Adrenal gland (tissue), 19 donors: ENCODE results near the gene FAM149B1. TPM values are rescaled to one million over a fixed set of nuclear protein-coding genes. Genes with fewer than 3 reads are reported as not detected.

Source experiments
- DNase-seq, 7 donors: peaks; one replicate each; pipeline ENCODE4 v3.0.0-alpha.2; 2019 to 2020
- H3K27ac ChIP-seq, 5 donors: fragments of 200-600 bp; sonication (generic) in 4 of 5; 1 replicate in 3 of 5; 2 replicates in 2 of 5; pipeline versions ENCODE4 v1.5.1 to v1.8.0; 2016 to 2020; ENCODE audit warnings: mild to moderate bottlenecking in 1 of 5
- H3K27me3 ChIP-seq: fragments of 200-600 bp; 2 replicates; pipeline ENCODE4 v1.8.0; 2021
- H3K36me3 ChIP-seq, 2 donors: fragments of 200-600 bp; replicated peaks in 1 of 2; 1 replicate in 1 of 2; 2 replicates in 1 of 2; pipeline versions ENCODE4 v1.5.1 to v1.8.0; 2018 to 2022
- H3K4me1 ChIP-seq, 2 donors: fragments of 200-600 bp; replicated peaks in 1 of 2; 1 replicate in 1 of 2; 2 replicates in 1 of 2; pipeline versions ENCODE4 v1.5.1 to v1.8.0; 2018 to 2021
- H3K4me3 ChIP-seq, 4 donors: fragments of 200-600 bp; sonication (generic) in 3 of 4; one replicate each; pipeline ENCODE4 v1.5.1; 2016 to 2018
- H3K9me3 ChIP-seq, 3 donors: fragments of 200-600 bp; sonication (generic) in 1 of 3; replicated peaks in 1 of 3; 1 replicate in 2 of 3; 2 replicates in 1 of 3; pipeline versions ENCODE4 v1.5.1 to v1.8.0; 2016 to 2021
- POLR2A ChIP-seq, 2 donors: fragments of 450-650 bp; IDR thresholded peaks; one replicate each; pipeline ENCODE4 v1.6.1; 2017; ENCODE audit warnings: antibody characterized with exemption in 2 of 2, mild to moderate bottlenecking in 2 of 2, moderate library complexity in 1 of 2
- WGBS, 4 donors: extraction: QIAGEN DNeasy Blood & Tissue Kit in 2 of 4; methylation state at CpG; one replicate each; pipeline versions ENCODE4 v1.1.5 to v1.1.7; 2013 to 2017; 5-methylcytosine and 5-hydroxymethylcytosine counted together
- intact Hi-C, 2 donors: fragments of 100-400 bp; cut with DNase I; formaldehyde crosslinking; loops; one replicate each; pipeline versions ENCODE4 v1.14.1 to v1.15.0; 2022 to 2023
- long read RNA-seq, 10 donors: library from polyadenylated mRNA in 3 of 10; unstranded in 2 of 10; stranded (forward) in 1 of 10; transcript quantifications; one replicate each; pipeline ENCODE4 v2.0.0 and lab custom pipeline, GENCODE V29; 2021 to 2026
- polyA plus RNA-seq, 3 donors: library from polyadenylated mRNA; stranded (reverse); fragments of 200-250 nt in 2 of 3; fragments of 350-450 nt in 1 of 3; fragmentation: Illumina TruSeq in 1 of 3; extraction: RNeasy Lipid Tissue Mini Kit (QIAGEN cat#74804) in 1 of 3; gene quantifications; one replicate each; pipeline ENCODE4 v1.2.3, GENCODE V29; 2013 to 2014
- total RNA-seq, 9 donors: library from RNA; depleted of rRNA in 4 of 9; stranded (reverse); fragments of >200 nt in 4 of 9; fragments of 120-200 nt in 1 of 9; fragmentation: NEBNext Ultra II Directional in 1 of 9; extraction: Animal tissue kit (Norgen Biotek cat#: 25700) in 1 of 9; gene quantifications; one replicate each; pipeline versions ENCODE4 v1.1.0 to v1.2.4, GENCODE V29; 2013 to 2023
- TF ChIP-seq, protein P1 (sequence below), 6 experiments: fragments of 450-650 bp in 4 of 6; fragments of 200-600 bp in 2 of 6; sonication (generic) in 1 of 6; IDR thresholded peaks; 1 replicate in 5 of 6; 2 replicates in 1 of 6; pipeline versions ENCODE4 v1.5.1 to v1.8.0; 2016 to 2021; ENCODE audit warnings: antibody characterized with exemption in 6 of 6, mild to moderate bottlenecking in 2 of 6, moderate library complexity in 1 of 6
- donor health status: healthy with polysubstance abuse.
- donor health status: Bipolar disorder and iron deficiency.
- donor health status: DM: yes; HTN: yes; CAD: no.
- donor health status: DM: no; HTN: no; CAD: no.
- donor health status: DM: no; HTN: no; CAD: no.
- donor health status: DM: yes; HTN: yes; CAD: no.

The FAM149B1 gene
- total RNA-seq (10 to 100 TPM; 10.9 to 36.7 (median 19.4) TPM), polyA plus RNA-seq (10 to 100 TPM; 23.2 to 33.8 (median 31.7) TPM)
- long read RNA-seq, donor 1, partial matches to known transcripts: 0 of 2 reads
- long read RNA-seq, donor 1, other reads (novel, unspliced or antisense): 0 of 2 reads
- long read RNA-seq, donor 2, partial matches to known transcripts: 0 of 2 reads
- long read RNA-seq, donor 2, other reads (novel, unspliced or antisense): 0 of 2 reads
- long read RNA-seq, donor 3, partial matches to known transcripts: 0 of 1 reads
- long read RNA-seq, donor 3, other reads (novel, unspliced or antisense): 0 of 1 reads
- long read RNA-seq, donor 4, partial matches to known transcripts: 1 of 1 reads
- long read RNA-seq, donor 4, other reads (novel, unspliced or antisense): 0 of 1 reads
- long read RNA-seq, donor 5, partial matches to known transcripts: 3 of 9 reads
- long read RNA-seq, donor 5, other reads (novel, unspliced or antisense): 6 of 9 reads
- long read RNA-seq, donor 6: 0 reads
- long read RNA-seq, donor 7, partial matches to known transcripts: 33 of 39 reads
- long read RNA-seq, donor 7, other reads (novel, unspliced or antisense): 0 of 39 reads
- long read RNA-seq, donor 8, full-length matches to known transcripts: 5 of 66 reads
- long read RNA-seq, donor 8, partial matches to known transcripts: 33 of 66 reads
- long read RNA-seq, donor 8, other reads (novel, unspliced or antisense): 28 of 66 reads
- long read RNA-seq, donor 9, partial matches to known transcripts: 96 of 189 reads
- long read RNA-seq, donor 9, other reads (novel, unspliced or antisense): 92 of 189 reads
- long read RNA-seq, donor 10, partial matches to known transcripts: 14 of 14 reads
- long read RNA-seq, donor 10, other reads (novel, unspliced or antisense): 0 of 14 reads

DNA sequence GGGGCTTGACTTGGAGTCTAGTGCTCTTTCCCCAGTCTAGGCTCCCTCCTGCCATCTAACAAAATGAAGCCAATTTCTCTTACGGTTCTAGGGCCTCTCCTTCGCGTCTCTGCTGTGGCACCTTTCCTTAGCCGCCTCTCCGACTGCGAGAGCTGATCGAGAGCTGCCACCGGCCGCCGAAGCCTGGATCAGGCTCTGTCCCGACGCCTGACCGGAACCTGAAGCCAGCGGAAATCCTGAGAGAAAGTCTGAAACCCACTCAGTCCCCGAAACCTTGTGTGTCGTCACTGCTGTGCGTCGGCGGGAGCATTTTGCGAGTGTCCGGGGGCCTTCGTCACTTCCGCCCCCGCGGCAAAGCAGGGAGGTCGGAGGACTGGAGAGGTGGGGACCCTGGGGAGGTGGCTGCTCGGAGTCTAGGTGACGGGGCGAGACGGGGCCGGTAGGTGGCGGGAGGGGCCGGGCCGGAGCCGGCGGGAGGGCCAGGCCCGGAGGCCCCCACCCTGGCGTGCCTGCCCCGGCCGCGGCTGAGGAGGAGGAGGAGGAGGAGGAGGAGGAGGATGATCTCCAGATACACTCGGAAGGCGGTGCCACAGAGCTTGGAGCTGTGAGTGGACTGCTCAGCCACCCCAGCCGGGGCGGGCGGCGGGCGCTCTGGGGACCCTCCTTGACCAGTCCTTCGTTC is at the start of gene FAM149B1, which contains the start of gene ECD:
FAM149B1 (plus strand) TSS at position 337 of the 682 bp plus-strand sequence; CDS start at position 558, 221 bp downstream.
ECD (minus strand) TSS at position 226 of the 682 bp plus-strand sequence. CDS start 4,071 bp downstream, outside the sequence.
- intact Hi-C loops: no loop called here
- peaks cover 24 to 49% of the 10 kb centered on the region in 2 donors for H3K4me1 ChIP-seq
- H3K27ac ChIP-seq: peak within 1 kb of the TSS; percentile 86 to 98 (median 95)
- H3K27me3 ChIP-seq: no peaks in the 10 kb centered on the region
- H3K4me3 ChIP-seq: peak within 1 kb of the TSS; percentile 32 to 94 (median 71)
- 0 to 2% (median 1%) methylated on average over 26 to 49 of the region's 49 CpGs for WGBS, 4 donors
- peak; percentile 91 to 95 for TF ChIP-seq POLR2A (IDR thresholded peaks at IDR 0.05)
- TF ChIP-seq, protein P1, sequence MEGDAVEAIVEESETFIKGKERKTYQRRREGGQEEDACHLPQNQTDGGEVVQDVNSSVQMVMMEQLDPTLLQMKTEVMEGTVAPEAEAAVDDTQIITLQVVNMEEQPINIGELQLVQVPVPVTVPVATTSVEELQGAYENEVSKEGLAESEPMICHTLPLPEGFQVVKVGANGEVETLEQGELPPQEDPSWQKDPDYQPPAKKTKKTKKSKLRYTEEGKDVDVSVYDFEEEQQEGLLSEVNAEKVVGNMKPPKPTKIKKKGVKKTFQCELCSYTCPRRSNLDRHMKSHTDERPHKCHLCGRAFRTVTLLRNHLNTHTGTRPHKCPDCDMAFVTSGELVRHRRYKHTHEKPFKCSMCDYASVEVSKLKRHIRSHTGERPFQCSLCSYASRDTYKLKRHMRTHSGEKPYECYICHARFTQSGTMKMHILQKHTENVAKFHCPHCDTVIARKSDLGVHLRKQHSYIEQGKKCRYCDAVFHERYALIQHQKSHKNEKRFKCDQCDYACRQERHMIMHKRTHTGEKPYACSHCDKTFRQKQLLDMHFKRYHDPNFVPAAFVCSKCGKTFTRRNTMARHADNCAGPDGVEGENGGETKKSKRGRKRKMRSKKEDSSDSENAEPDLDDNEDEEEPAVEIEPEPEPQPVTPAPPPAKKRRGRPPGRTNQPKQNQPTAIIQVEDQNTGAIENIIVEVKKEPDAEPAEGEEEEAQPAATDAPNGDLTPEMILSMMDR (IDR thresholded peaks at IDR 0.05): peak in 3 of 6 experiments; percentile 9 to 36 (median 25)
- DNase-seq: peak; percentile 94 to 98 (median 94)
- no peaks in the 10 kb centered on the region for H3K36me3 ChIP-seq
- no peaks in the 10 kb centered on the region for H3K9me3 ChIP-seq

DNA sequence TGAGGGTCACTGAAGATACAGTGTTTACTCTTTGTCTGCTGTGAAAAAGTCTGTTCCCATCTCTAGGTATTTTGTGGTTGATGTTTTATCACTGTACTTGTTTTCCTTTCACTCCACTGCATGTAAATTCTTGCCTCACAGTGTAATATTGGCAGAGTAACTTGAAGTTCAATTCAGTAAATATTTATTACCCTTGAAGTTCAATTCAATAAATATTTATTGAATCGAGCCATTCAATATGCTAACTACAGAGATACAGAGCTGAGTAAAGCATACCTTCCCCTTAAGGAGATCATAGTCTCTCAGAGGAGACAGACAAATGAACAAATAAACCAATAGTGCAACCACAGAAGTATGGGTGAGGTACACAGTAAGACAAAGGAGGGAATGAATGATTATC is 48.5 kb upstream of the FAM149B1 start:
- intact Hi-C loops: no loop called here
- Histone ChIP-seq H3K9me3 (no peaks in the 10 kb centered on the region), H3K27ac (peak overlapping the region in 4 of 5 donors; percentile 42 to 72 (median 56)), H3K4me3 (no peak overlapping the region), H3K4me1 (peaks cover 7 to 18% of the 10 kb centered on the region in 2 donors), H3K36me3 (no peaks in the 10 kb centered on the region), H3K27me3 (no peaks in the 10 kb centered on the region)
- no peak for DNase-seq
- whole genome bisulfite sequencing, 4 donors: 83 to 94% (median 89%) methylated on average over 1 of the region's 1 CpG
- TF ChIP-seq POLR2A (IDR thresholded peaks at IDR 0.05): no peak
- TF ChIP-seq, protein P1 (IDR thresholded peaks at IDR 0.05): no peak

DNA sequence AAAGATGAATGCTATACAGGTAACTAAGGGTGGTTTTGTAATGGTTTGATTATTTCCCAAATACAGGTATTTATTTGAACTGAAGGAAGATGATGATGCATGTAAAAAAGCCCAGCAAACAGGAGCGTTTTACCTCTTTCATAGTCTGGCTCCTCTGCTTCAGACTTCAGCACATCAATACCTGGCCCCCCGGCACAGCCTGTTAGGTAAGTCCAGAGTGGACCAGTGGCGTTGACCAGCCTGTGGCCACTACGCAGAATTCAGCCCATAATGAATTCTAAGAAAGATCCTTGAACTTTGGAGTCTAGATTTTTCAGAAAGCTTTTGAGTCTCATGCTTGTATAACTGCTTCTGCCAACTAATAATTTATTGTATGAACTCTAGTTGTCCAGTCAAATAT is 48.0 kb upstream of the FAM149B1 start:
- Histone ChIP-seq H3K4me3 (no peak overlapping the region), H3K27ac (peak overlapping the region; percentile 0 to 72 (median 46)), H3K36me3 (no peaks in the 10 kb centered on the region), H3K27me3 (no peaks in the 10 kb centered on the region), H3K9me3 (no peaks in the 10 kb centered on the region), H3K4me1 (peaks cover 7 to 18% of the 10 kb centered on the region in 2 donors)
- 59 to 67% (median 59%) methylated on average over 3 to 4 of the region's 4 CpGs for WGBS, 4 donors
- TF ChIP-seq, protein P1 (IDR thresholded peaks at IDR 0.05): no peak
- no peak for TF ChIP-seq POLR2A (IDR thresholded peaks at IDR 0.05)
- peak in 3 of 7 donors; percentile 27 to 55 (median 27) for DNase-seq
- intact Hi-C loops: no loop called here
